Measurements from ENCODE around the gene MYEOV.

MYEOV gene

GRCh38 chr11:69342588-69343330, 48.8 kb downstream of the MYEOV start:
- no peak for DNase-seq (ENCODE audit: low read depth)

GRCh38 chr11:69343401-69344321, 49.7 kb downstream of the MYEOV start:
- DNase-seq (ENCODE audit: low read depth), result no peak

GRCh38 chr11:69344570-69345145, 50.7 kb downstream of the MYEOV start:
- DNase-seq (ENCODE audit: low read depth), result no peak
